HUES48 (cell line): ENCODE measurements around the gene RNF224.
"Not testable (repeated sequence)": the region's sequence is repeated elsewhere in the genome, so short reads cannot be mapped to it uniquely, and the experiment has no call there.

ENCODE experiments used
- H3K27ac ChIP-seq: one replicate; pipeline ENCODE4 v1.7.0; 2013; ENCODE audit warnings: low read depth, low read length, inconsistent platforms
- H3K27me3 ChIP-seq: 2 replicates; pipeline ENCODE4 v1.6.1; 2013; ENCODE audit warnings: mild to moderate bottlenecking, low read length; ENCODE audit not compliant: control insufficient read depth, insufficient read depth
- H3K36me3 ChIP-seq: 2 replicates; pipeline ENCODE4 v1.6.1; 2013; ENCODE audit warnings: low read length; ENCODE audit not compliant: control insufficient read depth, insufficient read depth
- H3K4me1 ChIP-seq: 2 replicates; pipeline ENCODE4 v1.6.1; 2013; ENCODE audit warnings: mild to moderate bottlenecking, low read length; ENCODE audit not compliant: control insufficient read depth, insufficient read depth
- H3K4me3 ChIP-seq: 2 replicates; pipeline ENCODE4 v1.5.1; 2013; ENCODE audit warnings: mild to moderate bottlenecking, low read depth, low read length
- H3K9ac ChIP-seq: 2 replicates; pipeline ENCODE4 v1.6.1; 2013; ENCODE audit warnings: mild to moderate bottlenecking, low read depth, low read length, moderate library complexity
- H3K9me3 ChIP-seq: 2 replicates; pipeline ENCODE4 v1.6.1; 2013; ENCODE audit warnings: low read length; ENCODE audit not compliant: control insufficient read depth, insufficient read depth

Gene RNF224

DNA sequence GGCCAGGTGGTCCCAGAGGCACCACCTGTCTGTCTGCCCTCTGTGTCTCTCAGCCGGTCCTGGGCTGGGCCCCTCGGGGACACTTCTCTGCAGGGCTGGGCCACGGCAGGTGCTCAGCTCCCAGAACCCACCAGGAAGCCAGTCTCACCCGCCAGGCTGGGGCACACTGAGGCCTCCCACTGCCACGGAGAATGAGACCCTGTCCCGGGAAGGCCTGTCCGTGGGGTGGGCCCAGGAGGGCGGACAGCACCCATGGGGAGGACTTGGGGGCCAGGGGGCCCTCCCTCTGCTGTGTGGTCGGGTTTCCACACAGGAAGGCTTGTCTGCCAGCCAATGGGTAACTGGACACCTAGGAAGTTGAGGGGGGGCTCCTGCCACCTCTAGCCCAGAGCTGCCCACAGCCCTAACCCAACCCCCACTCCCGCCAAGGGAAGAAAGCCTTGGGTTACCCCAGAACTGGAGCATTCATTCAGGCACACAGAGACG lies 9.7 kb downstream of the RNF224 start:
- H3K36me3 ChIP-seq, result peaks cover 2% of the 10 kb centered on the region; the same call in 1 of the 2 replicates
- no peak overlapping the region for H3K4me3 ChIP-seq
- H3K9ac ChIP-seq, result no peak overlapping the region
- H3K4me1 ChIP-seq, result peaks cover under 1% of the 10 kb centered on the region; the same call in 1 of the 2 replicates
- H3K27ac ChIP-seq, result no peak overlapping the region
- H3K9me3 ChIP-seq, result no peaks in the 10 kb centered on the region
- H3K27me3 ChIP-seq, result no peaks in the 10 kb centered on the region

- H3K9ac ChIP-seq, result no peak overlapping the region
Measured at GRCh38 chr9:137237759-137238726, 10.7 kb downstream of the RNF224 start.

GRCh38 chr9:137239541-137240200 lies 12.4 kb downstream of the RNF224 start:
- peak overlapping the region; percentile 96 for H3K27ac ChIP-seq

More at GRCh38 chr9:137237759-137238726, 10.7 kb downstream of the RNF224 start:
- Histone ChIP-seq H3K27ac (no peak overlapping the region), H3K9me3 (no peaks in the 10 kb centered on the region), H3K4me3 (no peak overlapping the region), H3K27me3 (no peaks in the 10 kb centered on the region), H3K36me3 (peaks cover 13% of the 10 kb centered on the region), H3K4me1 (peaks cover 8% of the 10 kb centered on the region)

GRCh38 chr9:137240318-137240840 lies 13.1 kb downstream of the RNF224 start:
- H3K9ac ChIP-seq, result peak overlapping the region; percentile 71
- H3K9me3 ChIP-seq, result no peaks in the 10 kb centered on the region
- no peaks in the 10 kb centered on the region for H3K27me3 ChIP-seq
- H3K4me3 ChIP-seq, result peak overlapping the region; percentile 85
- peaks cover 22% of the 10 kb centered on the region for H3K36me3 ChIP-seq
- H3K4me1 ChIP-seq, result peaks cover 22% of the 10 kb centered on the region
- H3K27ac ChIP-seq, result peak overlapping the region; percentile 96

More at GRCh38 chr9:137239541-137240200, 12.4 kb downstream of the RNF224 start:
- H3K36me3 ChIP-seq, result peaks cover 22% of the 10 kb centered on the region
- peaks cover 18% of the 10 kb centered on the region for H3K4me1 ChIP-seq
- H3K9me3 ChIP-seq, H3K27me3 ChIP-seq: not testable (repeated sequence)
- peak overlapping the region; percentile 71 for H3K9ac ChIP-seq
- peak overlapping the region; percentile 85 for H3K4me3 ChIP-seq

DNA sequence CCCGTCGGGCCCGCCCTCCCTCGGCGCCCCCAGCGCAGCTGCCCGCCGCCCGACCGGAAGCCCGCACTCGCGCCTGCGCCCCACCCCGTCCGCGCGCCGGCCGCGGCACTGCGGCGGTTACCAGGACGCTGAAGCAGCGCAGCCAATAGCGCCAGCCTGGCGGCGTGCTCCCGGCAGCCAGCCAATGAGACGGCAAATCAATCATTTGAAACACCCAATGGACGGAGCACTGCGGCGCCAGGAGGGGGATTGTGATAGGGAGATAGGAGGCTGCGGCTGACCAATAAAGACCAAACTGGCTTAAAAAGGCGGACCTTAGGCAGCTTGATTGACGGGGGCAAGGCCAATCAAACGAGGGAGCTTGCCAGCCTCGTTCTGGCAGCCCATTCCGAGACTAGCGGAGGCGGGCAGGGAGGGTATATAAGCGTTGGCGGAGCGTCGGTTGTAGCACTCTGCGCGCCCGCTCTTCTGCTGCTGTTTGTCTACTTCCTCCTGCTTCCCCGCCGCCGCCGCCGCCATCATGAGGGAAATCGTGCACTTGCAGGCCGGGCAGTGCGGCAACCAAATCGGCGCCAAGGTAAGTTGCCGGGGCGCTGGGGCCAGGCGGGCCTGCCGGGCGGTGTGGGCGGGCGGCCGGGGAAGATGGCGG lies 13.7 kb downstream of the RNF224 start, which contains the start of gene TUBB4B:
TUBB4B (plus strand) TSS at position 447 of the 649 bp plus-strand sequence; CDS start at position 521, 74 bp downstream.
- no peaks in the 10 kb centered on the region for H3K27me3 ChIP-seq
- no peaks in the 10 kb centered on the region for H3K9me3 ChIP-seq
- peak within 1 kb of the TSS; percentile 71 for H3K9ac ChIP-seq
- H3K4me3 ChIP-seq, result peak within 1 kb of the TSS; percentile 85
- H3K36me3 ChIP-seq, result peaks cover 22% of the 10 kb centered on the region
- peaks cover 22% of the 10 kb centered on the region for H3K4me1 ChIP-seq
- peak within 1 kb of the TSS; percentile 96 for H3K27ac ChIP-seq

DNA sequence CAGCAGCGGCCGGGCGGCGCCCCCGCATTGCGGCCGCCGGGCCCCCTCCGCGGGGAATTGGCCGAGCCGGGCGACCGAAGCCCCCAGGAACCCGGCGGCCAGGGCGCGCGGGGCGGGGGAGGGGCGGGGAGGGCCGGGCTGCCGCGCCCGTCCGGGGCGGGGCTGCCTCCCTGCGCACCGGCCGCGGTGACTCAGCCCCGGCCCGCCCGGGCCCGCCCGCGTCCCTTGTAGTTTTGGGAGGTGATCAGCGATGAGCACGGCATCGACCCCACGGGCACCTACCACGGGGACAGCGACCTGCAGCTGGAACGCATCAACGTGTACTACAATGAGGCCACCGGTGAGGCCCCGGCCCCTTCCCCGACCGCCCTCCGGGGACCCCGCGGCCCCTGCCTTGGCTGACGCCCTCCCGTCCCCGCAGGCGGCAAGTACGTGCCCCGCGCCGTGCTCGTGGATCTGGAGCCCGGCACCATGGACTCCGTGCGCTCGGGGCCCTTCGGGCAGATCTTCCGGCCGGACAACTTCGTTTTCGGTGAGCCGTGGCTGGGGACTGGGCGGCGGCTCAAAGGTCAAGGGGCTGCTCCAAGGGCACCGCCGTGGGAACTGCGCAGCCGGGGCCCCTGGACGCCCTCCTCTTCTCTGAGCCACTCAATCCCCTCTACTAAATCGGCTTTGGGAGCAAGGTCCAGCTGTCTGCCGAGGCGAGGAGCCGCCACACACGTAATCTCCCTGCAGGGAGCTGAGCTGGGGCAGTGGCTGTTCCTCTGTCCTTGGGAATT lies 14.4 kb downstream of the RNF224 start:
- Histone ChIP-seq H3K9me3 (no peaks in the 10 kb centered on the region), H3K4me3 (peak overlapping the region; percentile 79), H3K27ac (peak overlapping the region; percentile 78), H3K4me1 (peaks cover 22% of the 10 kb centered on the region), H3K9ac (peak overlapping the region; percentile 48; the same call in 1 of the 2 replicates), H3K27me3 (no peaks in the 10 kb centered on the region), H3K36me3 (peaks cover 22% of the 10 kb centered on the region)

DNA sequence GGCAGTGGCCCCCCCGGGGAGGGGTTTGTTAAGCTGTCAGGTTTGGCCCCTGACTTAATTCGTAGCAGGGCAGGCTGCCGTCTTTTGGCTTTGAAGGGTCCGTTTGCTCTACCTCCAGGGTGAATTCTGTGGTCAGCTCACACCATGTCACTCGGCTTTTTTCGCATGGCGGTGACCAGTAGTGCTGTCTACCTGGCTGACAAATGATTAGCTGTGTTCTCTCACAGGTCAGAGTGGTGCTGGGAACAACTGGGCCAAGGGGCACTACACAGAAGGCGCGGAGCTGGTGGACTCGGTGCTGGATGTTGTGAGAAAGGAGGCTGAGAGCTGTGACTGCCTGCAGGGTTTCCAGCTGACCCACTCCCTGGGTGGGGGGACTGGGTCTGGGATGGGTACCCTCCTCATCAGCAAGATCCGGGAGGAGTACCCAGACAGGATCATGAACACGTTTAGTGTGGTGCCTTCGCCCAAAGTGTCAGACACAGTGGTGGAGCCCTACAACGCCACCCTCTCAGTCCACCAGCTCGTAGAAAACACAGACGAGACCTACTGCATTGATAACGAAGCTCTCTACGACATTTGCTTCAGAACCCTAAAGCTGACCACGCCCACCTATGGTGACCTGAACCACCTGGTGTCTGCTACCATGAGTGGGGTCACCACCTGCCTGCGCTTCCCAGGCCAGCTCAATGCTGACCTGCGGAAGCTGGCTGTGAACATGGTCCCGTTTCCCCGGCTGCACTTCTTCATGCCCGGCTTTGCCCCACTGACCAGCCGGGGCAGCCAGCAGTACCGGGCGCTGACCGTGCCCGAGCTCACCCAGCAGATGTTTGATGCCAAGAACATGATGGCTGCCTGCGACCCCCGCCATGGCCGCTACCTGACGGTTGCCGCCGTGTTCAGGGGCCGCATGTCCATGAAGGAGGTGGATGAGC lies 15.2 kb downstream of the RNF224 start:
- H3K4me1 ChIP-seq, result peaks cover 22% of the 10 kb centered on the region
- no peaks in the 10 kb centered on the region for H3K9me3 ChIP-seq
- H3K27ac ChIP-seq, result no peak overlapping the region
- no peaks in the 10 kb centered on the region for H3K27me3 ChIP-seq
- H3K4me3 ChIP-seq, result peak overlapping the region; percentile 79
- peaks cover 22% of the 10 kb centered on the region for H3K36me3 ChIP-seq
- H3K9ac ChIP-seq, result peak overlapping the region; percentile 48; the same call in 1 of the 2 replicates

GRCh38 chr9:137243266-137243625 lies 15.9 kb downstream of the RNF224 start:
- not testable (repeated sequence) for H3K9ac ChIP-seq, H3K27ac ChIP-seq, H3K27me3 ChIP-seq, H3K4me3 ChIP-seq, H3K9me3 ChIP-seq
- peaks cover 22% of the 10 kb centered on the region for H3K4me1 ChIP-seq
- H3K36me3 ChIP-seq, result peaks cover 22% of the 10 kb centered on the region
